ENCODE data around the gene CREB3L1.

The CREB3L1 gene

DNA sequence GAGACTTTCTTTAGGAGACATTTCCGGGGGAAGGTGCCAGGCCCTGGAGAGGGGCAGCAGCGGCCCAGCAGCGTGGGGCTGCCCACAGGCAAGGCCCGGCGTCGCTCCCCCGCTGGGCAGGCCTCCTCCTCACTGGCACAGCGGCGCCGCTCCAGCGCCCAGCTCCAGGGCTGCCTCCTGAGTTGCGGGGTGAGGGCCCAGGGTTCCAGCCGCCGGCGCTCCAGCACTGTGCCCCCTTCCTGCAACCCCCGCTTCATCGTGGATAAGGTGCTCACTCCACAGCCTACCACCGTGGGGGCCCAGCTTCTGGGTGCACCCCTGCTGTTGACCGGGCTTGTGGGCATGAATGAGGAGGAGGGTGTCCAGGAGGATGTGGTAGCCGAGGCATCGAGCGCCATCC is 88.8 kb downstream of the CREB3L1 start:
- Histone ChIP-seq H3K4me3 (ENCODE audit: low read depth, low read length) (no peak overlapping the region), H3K36me3 (peaks cover 32% of the 10 kb centered on the region), H3K27me3 (ENCODE audit: insufficient read depth, low read depth, severe bottlenecking) (no peaks in the 10 kb centered on the region), H3K9me3 (ENCODE audit: severe bottlenecking) (no peaks in the 10 kb centered on the region), H3K27ac (no peak overlapping the region)
- TF ChIP-seq, protein P1, sequence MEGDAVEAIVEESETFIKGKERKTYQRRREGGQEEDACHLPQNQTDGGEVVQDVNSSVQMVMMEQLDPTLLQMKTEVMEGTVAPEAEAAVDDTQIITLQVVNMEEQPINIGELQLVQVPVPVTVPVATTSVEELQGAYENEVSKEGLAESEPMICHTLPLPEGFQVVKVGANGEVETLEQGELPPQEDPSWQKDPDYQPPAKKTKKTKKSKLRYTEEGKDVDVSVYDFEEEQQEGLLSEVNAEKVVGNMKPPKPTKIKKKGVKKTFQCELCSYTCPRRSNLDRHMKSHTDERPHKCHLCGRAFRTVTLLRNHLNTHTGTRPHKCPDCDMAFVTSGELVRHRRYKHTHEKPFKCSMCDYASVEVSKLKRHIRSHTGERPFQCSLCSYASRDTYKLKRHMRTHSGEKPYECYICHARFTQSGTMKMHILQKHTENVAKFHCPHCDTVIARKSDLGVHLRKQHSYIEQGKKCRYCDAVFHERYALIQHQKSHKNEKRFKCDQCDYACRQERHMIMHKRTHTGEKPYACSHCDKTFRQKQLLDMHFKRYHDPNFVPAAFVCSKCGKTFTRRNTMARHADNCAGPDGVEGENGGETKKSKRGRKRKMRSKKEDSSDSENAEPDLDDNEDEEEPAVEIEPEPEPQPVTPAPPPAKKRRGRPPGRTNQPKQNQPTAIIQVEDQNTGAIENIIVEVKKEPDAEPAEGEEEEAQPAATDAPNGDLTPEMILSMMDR (IDR thresholded peaks at IDR 0.05; ENCODE audit: low read depth, low read length), result no peak
- no peak for DNase-seq

DNA sequence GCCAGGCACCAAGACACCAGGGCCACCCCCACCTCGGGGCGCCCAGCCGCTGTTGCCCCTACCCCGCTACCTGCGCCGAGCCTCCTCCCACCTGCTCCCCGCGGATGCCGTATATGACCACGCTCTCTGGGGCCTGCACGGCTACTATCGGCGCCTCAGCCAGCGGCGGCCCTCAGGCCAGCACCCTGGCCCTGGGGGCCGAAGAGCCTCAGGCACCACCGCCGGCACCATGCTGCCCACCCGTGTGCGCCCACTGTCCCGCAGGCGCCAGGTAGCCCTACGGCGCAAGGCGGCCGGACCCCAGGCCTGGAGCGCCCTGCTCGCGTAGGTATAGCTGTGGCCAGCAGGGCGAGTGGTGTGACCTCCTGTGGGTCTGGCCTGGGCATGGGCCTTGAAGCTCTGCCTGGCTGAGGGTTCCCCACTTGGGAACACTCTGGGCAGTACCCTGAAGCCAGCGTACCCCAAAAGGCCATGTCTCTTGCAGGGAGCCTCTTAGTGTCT is 89.2 kb downstream of the CREB3L1 start:
- H3K27me3 ChIP-seq (ENCODE audit: insufficient read depth, low read depth, severe bottlenecking), result no peaks in the 10 kb centered on the region
- H3K36me3 ChIP-seq, result peaks cover 37% of the 10 kb centered on the region
- TF ChIP-seq, protein P1 (IDR thresholded peaks at IDR 0.05; ENCODE audit: low read depth, low read length), result no peak
- H3K27ac ChIP-seq, result no peak overlapping the region
- no peak for DNase-seq
- H3K9me3 ChIP-seq (ENCODE audit: severe bottlenecking), result no peaks in the 10 kb centered on the region
- H3K4me3 ChIP-seq (ENCODE audit: low read depth, low read length), result no peak overlapping the region

DNA sequence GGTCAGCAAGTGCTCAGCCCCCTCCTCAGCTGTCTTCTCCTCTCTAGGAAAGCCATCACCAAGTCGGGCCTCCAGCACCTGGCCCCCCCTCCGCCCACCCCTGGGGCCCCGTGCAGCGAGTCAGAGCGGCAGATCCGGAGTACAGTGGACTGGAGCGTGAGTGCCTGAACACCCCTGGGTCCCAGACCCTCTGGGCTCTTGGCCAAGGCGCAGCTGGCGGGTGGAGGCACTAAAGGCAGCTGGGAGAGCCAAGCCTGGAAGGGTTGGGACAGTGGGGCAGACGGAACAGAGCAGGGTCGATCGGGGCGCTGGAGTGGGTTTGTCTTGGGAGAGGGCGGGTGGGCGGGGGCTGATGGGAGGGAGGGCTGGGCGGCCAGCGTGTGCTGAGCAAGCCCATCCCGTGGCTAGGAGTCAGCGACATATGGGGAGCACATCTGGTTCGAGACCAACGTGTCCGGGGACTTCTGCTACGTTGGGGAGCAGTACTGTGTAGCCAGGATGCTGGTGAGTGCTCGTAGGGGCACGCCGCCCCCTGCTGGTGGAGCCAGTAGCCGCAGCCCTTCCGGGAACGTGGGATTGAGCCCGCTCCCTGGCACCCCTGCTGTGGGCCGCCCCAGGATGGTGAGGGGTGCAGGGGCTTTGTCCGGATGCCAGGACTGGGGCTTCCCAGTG is 89.9 kb downstream of the CREB3L1 start:
- peak; percentile 77 for DNase-seq
- TF ChIP-seq, protein P1 (IDR thresholded peaks at IDR 0.05; ENCODE audit: low read depth, low read length), result peak; percentile 92
- Histone ChIP-seq H3K4me3 (ENCODE audit: low read depth, low read length) (no peak overlapping the region), H3K27ac (peak overlapping the region; percentile 53), H3K36me3 (peaks cover 41% of the 10 kb centered on the region), H3K9me3 (ENCODE audit: severe bottlenecking) (no peaks in the 10 kb centered on the region), H3K27me3 (ENCODE audit: insufficient read depth, low read depth, severe bottlenecking) (no peaks in the 10 kb centered on the region)

DNA sequence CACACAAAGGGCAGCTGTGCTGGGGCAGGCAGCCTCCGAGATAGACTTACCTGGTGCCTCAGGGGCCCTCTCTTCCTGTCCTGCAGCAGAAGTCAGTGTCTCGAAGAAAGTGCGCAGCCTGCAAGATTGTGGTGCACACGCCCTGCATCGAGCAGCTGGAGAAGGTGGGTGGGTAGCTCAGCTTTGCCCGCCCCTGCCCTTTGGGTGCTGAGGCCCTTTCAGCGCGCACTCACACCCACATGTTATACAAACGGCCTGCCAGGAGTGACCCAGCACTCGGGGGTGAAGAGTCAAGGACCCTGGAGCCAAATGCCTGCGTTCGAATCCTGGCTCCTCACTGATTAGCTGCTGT is 90.4 kb downstream of the CREB3L1 start:
- H3K9me3 ChIP-seq (ENCODE audit: severe bottlenecking), result no peaks in the 10 kb centered on the region
- no peak overlapping the region for H3K27ac ChIP-seq
- no peak overlapping the region for H3K4me3 ChIP-seq (ENCODE audit: low read depth, low read length)
- DNase-seq, result no peak
- TF ChIP-seq, protein P1 (IDR thresholded peaks at IDR 0.05; ENCODE audit: low read depth, low read length), result no peak
- H3K36me3 ChIP-seq, result peaks cover 43% of the 10 kb centered on the region
- H3K27me3 ChIP-seq (ENCODE audit: insufficient read depth, low read depth, severe bottlenecking), result no peaks in the 10 kb centered on the region

DNA sequence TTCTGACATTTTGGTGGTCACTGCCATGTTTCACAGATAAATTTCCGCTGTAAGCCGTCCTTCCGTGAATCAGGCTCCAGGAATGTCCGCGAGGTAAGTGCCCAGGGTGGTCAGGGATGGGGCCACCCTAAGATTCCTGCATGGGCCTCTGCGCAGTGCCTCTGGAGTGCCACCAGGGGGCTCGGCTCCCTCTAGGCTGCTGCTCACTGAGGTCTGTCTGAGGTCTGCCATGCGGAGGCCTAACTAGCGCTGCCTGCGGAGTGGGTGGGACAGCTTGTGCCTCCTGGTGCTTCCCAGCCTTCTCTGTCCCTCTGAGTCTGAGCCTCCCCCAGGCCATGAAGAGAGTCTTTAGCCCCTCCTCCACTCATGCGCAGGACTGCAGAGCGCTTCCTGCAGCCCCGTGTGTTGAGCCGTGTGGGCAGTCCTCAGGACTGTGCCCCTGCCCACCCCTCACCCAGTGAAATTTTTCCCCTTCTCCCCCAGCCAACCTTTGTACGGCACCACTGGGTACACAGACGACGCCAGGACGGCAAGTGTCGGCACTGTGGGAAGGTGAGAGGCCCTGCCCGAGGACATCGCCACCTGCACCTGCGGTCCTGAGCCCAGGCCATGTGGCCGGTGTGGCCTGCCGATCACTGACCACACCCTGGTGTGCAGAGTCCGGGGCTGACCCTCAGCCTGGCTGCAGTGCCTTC is 92.1 kb downstream of the CREB3L1 start:
- TF ChIP-seq, protein P1 (IDR thresholded peaks at IDR 0.05; ENCODE audit: low read depth, low read length), result peak; percentile 98
- no peaks in the 10 kb centered on the region for H3K9me3 ChIP-seq (ENCODE audit: severe bottlenecking)
- peak overlapping the region; percentile 30 for H3K27ac ChIP-seq
- no peak overlapping the region for H3K4me3 ChIP-seq (ENCODE audit: low read depth, low read length)
- peaks cover 49% of the 10 kb centered on the region for H3K36me3 ChIP-seq
- peak; percentile 91 for DNase-seq
- no peaks in the 10 kb centered on the region for H3K27me3 ChIP-seq (ENCODE audit: insufficient read depth, low read depth, severe bottlenecking)
